ENCODE measurements around the gene PRSS38. TPM values are rescaled to one million over a fixed set of nuclear protein-coding genes. Genes with fewer than 3 reads are reported as not detected.

The PRSS38 gene
- total RNA-seq, 4 donors from 2014 or later: not detected

GRCh38 chr1:227782226-227782625 is 33.2 kb upstream of the PRSS38 start:
- no peaks in the 10 kb centered on the region for H3K27me3 ChIP-seq
- peaks cover 0 to 49% of the 10 kb centered on the region in 2 donors for H3K36me3 ChIP-seq
- no peak for ATAC-seq
- peaks cover 4 to 20% (median 11%) of the 10 kb centered on the region in 3 donors for H3K4me1 ChIP-seq
- no peak overlapping the region for H3K4me3 ChIP-seq
- H3K27ac ChIP-seq: no peak overlapping the region
- no peak for TF ChIP-seq CTCF (IDR thresholded peaks at IDR 0.05)
- TF ChIP-seq POLR2AphosphoS5 (IDR thresholded peaks at IDR 0.05): no peak
- TF ChIP-seq POLR2A (IDR thresholded peaks at IDR 0.05): no peak
- no peak for TF ChIP-seq EP300 (IDR thresholded peaks at IDR 0.05)
- WGBS, 2 donors (ENCODE audit: low coverage in 1 of 2): 60% methylated on average over 1 of the region's 4 CpGs; no CpG with 5 or more reads in 1 of the 2 donors
- H3K9me3 ChIP-seq: no peaks in the 10 kb centered on the region

GRCh38 chr1:227785094-227785804 is 30.2 kb upstream of the PRSS38 start:
- WGBS, 2 donors (ENCODE audit: low coverage in 1 of 2): 92% methylated on average over 9 to 10 of the region's 13 CpGs
- TF ChIP-seq POLR2AphosphoS5 (IDR thresholded peaks at IDR 0.05) (no peak), CTCF (IDR thresholded peaks at IDR 0.05) (no peak), EP300 (IDR thresholded peaks at IDR 0.05) (no peak), POLR2A (IDR thresholded peaks at IDR 0.05) (no peak)
- peaks cover 4 to 31% (median 18%) of the 10 kb centered on the region in 3 donors for H3K4me1 ChIP-seq
- no peak overlapping the region for H3K27ac ChIP-seq
- no peaks in the 10 kb centered on the region for H3K9me3 ChIP-seq
- H3K4me3 ChIP-seq: no peak overlapping the region
- H3K36me3 ChIP-seq: peaks cover 0 to 21% of the 10 kb centered on the region in 2 donors
- ATAC-seq: no peak
- H3K27me3 ChIP-seq: no peaks in the 10 kb centered on the region

- TF ChIP-seq EP300 (IDR thresholded peaks at IDR 0.05) (no peak), POLR2AphosphoS5 (IDR thresholded peaks at IDR 0.05) (no peak), POLR2A (IDR thresholded peaks at IDR 0.05) (no peak), CTCF (IDR thresholded peaks at IDR 0.05) (no peak)
- Histone ChIP-seq H3K27ac (peak overlapping the region in 1 of 4 donors; percentile 89), H3K4me1 (peaks cover 4 to 31% (median 18%) of the 10 kb centered on the region in 3 donors), H3K9me3 (no peaks in the 10 kb centered on the region), H3K4me3 (no peak overlapping the region), H3K27me3 (no peaks in the 10 kb centered on the region), H3K36me3 (peaks cover 0 to 13% of the 10 kb centered on the region in 2 donors)
- no peak for ATAC-seq
- WGBS, 2 donors (ENCODE audit: low coverage in 1 of 2): 75 to 80% methylated on average over 3 to 5 of the region's 19 CpGs
Measured at GRCh38 chr1:227785805-227786671, 29.4 kb upstream of the PRSS38 start.

- peaks cover 0 to 6% of the 10 kb centered on the region in 2 donors for H3K36me3 ChIP-seq
- H3K4me3 ChIP-seq: peak overlapping the region; percentile 61 to 75
- TF ChIP-seq POLR2AphosphoS5 (IDR thresholded peaks at IDR 0.05) (no peak), CTCF (IDR thresholded peaks at IDR 0.05) (no peak), EP300 (IDR thresholded peaks at IDR 0.05) (no peak), POLR2A (IDR thresholded peaks at IDR 0.05) (no peak)
- H3K27me3 ChIP-seq: no peaks in the 10 kb centered on the region
- ATAC-seq: no peak
- WGBS, 2 donors (ENCODE audit: low coverage in 1 of 2): 0 to 6% methylated on average over 5 to 14 of the region's 45 CpGs
- peak overlapping the region; percentile 57 to 90 (median 89) for H3K27ac ChIP-seq
- peaks cover 4 to 31% (median 18%) of the 10 kb centered on the region in 3 donors for H3K4me1 ChIP-seq
- H3K9me3 ChIP-seq: no peaks in the 10 kb centered on the region
Measured at GRCh38 chr1:227786673-227787512, 28.6 kb upstream of the PRSS38 start.

Data from gastroesophageal sphincter (tissue), 4 donors.